Amniotic epithelial cell (primary cell): Measurements from ENCODE around the gene TLCD3B.
"Not testable (repeated sequence)": the region's sequence is repeated elsewhere in the genome, so short reads cannot be mapped to it uniquely, and the experiment has no call there.

Experiments used
- DNase-seq: peaks from one replicate; pipeline ENCODE4 v3.0.0-alpha.2; 2010; ENCODE audit warnings: low read depth

The TLCD3B gene

DNA sequence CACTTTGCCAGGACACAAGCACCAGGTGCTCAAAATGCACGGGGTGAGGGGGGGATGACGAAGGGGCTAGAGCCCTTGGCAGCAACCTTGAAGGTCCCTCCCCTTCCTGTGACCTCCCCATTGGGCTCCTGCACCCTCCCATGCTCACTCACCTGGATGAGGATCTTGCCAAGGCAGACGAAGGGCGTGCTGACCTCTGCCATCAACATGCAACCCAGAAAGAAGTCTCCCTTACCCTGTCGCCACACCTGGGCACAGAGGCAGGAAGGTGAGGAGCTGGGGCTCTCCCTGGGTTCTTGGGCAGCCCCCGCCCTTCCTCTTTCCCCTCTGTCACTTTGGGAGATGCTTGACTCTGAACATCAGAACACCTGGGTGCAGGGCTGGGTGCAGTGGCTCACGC is 5.5 kb downstream of the TLCD3B start:
- DNase-seq: no peak

DNA sequence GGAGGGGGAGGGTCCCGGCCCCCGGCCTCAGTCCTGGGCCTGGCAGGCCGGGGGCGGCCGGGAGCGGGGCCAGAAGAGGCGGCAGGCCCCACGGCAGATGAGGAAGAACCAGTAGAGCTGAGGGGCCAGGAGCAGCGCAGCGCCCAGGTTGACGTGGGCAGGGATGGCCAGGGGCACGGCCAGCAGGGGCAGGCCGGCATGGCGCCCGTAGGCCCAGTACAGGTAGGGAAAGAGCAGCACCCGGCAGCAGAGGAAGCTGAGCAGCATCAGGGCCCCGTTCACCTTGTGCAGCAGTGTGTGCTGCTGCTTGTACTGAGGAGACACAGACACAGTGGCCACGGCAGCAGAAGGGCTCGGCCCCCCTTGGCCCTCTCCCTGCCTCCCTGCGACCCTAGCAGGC is 5.9 kb downstream of the TLCD3B start:
- no peak for DNase-seq

DNA sequence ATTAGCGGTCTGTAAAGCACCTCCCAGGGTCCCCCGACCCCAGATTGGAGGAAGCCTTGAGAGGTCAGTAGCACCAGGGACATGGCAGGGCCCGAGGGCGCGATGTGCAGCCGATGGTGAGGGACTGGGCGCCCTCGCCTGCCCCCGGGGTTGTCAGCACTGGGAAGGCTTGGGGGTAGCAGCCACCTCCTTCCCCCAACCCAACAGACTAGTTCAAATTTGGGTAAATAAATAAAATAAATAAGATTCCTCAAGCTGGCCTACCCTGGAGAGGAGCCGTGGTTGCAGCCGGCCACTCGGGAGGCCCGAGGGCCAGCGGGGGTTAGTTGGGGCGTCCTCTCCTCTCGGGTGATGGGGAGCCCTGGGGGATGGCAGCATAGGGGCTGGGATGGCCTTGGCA is 6.6 kb downstream of the TLCD3B start:
- no peak for DNase-seq

DNA sequence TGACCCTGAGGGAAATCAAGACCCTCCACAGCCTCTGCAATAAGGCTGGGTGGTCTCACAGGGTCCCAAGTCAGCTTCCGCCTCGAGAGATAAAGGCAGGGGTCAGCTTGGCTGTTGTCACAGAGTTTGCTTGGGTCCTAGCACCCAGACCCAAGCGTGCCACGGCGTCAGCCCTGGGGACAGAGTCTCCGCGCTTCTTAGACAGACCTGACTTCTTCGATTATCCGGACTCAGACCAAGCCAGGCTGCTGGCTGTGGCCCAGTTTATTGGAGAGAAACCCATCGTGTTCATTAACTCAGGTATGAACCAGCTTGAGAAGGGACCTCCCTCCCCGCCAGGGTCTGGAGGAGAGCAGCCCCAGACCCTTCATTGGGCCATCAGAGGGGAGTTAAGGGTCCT is 7.5 kb downstream of the TLCD3B start:
- DNase-seq: no peak

DNA sequence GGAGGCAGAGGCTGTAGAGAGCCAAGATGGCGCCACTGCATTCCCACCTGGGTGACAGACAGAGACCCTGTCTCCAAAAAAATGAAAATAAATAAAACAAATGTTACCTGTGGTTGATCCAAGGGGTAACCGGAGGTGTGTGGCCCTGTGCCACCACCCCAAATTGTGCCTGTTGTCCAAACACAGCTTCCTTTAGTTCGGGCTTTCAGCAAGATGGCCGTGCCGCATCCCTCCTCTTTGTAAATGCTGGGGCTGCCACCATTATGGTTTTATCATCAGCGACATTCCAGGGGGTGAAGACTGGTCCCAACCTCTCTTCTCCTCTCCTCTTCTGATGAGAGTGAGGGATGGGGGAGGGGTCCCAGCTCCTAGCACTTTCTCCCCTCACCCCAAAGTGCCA is 8.2 kb downstream of the TLCD3B start, which contains the start of gene C16orf92:
C16orf92 (plus strand) TSS at position 312 of the 400 bp plus-strand sequence. CDS start 143 bp downstream, outside the sequence.
- DNase-seq: no peak

DNA sequence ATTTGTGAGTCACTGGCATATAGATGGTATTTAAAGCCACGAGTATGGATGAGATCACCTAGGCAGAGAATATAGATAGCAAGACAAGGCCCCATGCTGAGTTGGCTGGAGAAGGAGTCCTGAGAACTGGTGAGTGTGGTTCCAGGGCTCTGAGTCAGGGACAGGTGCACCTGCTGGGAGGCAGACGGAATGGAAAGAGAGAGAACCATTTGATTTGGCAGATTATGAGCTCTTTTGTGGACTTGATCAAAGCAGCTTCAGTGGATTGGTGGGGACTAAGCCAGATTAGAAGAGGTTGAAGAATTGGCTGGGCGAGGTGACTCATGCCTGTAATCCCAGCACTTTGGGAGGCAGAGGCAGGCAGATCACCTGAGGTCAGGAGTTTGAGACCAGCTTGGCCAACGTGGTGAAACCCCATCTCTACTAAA is 12.3 kb downstream of the TLCD3B start:
- no peak for DNase-seq

DNA sequence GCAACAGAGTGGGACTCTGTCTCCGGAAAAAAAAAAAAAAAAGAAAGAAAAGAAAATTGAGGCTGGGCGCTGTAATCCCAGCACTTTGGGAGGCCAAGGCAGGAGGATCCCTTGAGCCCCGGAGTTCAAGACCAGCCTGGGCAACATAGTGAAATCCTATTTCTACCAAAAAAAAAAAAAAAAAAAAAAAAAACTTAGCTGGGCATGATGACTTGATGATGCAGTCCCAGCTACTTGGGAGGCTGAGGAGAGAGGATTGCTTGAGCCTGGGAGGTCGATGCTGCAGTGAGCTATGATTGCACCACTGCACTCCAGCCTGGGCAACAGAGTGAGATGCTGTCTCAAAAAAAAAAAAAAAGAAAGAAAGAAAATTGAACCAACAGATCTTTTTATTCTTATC is 13.1 kb downstream of the TLCD3B start:
- not testable (repeated sequence) for DNase-seq

DNA sequence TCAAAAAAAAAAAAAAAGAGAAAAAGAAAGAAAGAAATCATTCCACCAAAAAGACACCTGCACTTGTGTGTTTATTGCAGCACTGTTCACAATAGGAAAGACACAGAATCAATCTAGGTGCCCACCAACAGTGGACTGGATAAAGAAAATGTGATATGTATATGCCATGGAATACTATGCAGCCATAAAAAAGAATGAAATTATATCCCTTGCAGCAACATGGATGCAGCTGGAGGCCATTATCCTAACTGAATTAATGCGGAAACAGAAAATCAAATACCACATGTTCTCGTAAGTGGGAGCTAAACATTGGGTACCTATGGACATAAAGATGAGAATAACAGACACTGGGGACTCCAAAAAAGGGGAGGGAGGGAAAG is 13.8 kb downstream of the TLCD3B start:
- no peak for DNase-seq

DNA sequence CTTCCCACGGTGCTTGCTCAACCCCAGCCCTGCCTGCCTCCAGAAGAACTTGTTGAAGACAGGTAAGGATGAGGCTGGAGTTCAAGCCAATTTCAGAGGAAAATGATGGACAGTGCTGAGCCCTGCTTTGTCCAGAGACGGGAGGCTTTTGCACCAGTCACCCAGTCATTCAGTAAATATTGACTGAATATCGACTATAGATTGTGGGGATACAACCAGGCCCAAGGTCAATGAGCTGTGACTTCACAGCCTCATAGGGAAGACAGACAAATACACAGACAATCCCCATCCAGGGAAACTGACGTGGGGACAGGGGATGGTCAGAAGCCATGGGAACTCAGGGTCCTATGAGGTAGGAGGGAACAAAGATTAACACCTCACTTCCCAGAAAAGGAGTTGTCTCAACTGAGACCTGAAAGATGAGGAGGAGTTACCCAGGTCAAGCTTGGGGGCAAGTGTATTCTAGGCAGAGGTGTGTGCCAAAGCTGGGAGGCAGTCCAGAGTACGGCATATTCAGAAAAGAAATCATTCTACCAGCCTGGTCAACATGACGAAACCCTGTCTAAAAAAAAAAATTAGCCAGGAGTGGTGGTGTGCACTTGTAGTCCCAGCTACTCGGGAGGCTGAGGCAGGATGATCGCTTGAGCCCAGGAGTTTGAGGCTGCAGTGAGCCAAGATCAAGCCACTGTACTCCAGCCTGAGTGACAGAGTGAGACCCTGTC is 14.4 kb downstream of the TLCD3B start:
- DNase-seq: no peak

DNA sequence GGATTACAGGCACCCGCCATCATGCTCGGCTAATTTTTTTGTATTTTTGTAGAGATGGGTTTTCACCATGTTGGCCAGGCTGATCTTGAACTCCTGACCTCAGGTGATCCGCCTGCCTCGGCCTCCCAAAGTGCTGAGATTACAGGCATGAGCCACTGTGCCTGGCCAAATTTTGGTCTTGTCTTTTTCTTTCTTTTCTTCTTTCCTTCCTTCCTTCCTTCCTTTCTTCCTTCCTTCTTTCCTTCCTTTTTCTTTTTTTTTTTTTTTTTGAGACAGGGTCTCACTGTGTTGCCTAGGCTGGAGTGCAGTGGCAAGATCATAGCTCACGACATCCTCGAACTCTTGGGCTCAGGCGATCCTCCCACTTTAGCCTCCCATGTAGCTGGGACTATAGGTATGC is 15.6 kb downstream of the TLCD3B start:
- not testable (repeated sequence) for DNase-seq

DNA sequence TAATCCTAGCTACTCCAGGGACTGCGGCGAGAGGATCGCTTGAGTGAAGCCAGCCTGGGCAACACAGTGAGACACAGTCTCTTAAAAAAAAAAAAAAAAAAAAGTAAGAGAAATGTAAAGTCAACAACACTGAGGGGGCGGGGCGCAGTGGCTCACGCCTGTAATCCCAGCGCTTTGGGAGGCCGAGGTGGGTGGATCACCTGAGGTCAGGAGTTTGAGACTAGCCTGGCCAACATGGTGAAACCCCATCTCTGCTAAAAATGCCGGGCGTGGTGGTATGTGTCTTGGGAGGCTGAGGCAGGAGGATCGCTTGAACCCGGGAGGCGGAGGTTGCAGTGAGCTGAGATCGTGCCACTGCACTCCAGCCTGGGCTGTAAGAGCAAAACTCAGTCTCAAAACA is 18.5 kb downstream of the TLCD3B start:
- not testable (repeated sequence) for DNase-seq

DNA sequence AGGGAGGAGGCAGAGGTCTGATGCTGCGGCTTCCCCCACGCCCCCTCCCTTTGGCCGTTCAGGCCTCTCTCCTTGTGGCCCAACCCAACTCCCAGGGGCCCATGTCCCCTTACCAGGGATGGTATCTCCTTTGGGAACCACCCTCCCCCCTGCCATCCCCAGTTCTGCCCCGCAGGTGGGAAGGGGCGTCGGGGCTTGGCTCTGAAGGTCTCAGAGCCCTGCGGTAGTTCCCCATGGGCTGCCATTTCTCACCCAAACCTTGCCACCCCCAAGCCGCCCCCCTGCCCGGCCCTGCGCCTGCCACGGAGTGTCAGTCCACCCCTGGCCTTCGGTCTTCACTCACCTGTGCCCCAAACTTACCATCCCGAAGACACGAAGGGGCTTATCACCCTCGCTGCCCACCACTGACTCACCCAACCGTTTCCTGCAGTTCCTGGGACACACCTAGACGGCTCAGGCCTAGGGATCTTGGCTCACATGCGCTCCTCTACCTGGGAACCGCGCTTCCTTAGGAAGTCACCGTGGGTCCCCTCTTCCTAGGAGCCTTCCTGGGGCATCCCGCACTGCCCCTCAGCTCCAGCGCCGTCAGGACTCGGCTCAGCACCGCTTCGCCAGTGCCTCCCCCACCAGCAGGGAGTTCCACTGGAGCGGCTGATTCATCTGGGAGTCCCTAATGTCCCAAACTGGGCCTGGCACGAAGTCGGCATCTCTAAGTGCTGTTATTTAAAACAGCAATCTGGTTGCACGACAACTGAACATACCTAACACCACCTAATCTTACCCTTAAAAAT is 19.2 kb downstream of the TLCD3B start:
- no peak for DNase-seq

DNA sequence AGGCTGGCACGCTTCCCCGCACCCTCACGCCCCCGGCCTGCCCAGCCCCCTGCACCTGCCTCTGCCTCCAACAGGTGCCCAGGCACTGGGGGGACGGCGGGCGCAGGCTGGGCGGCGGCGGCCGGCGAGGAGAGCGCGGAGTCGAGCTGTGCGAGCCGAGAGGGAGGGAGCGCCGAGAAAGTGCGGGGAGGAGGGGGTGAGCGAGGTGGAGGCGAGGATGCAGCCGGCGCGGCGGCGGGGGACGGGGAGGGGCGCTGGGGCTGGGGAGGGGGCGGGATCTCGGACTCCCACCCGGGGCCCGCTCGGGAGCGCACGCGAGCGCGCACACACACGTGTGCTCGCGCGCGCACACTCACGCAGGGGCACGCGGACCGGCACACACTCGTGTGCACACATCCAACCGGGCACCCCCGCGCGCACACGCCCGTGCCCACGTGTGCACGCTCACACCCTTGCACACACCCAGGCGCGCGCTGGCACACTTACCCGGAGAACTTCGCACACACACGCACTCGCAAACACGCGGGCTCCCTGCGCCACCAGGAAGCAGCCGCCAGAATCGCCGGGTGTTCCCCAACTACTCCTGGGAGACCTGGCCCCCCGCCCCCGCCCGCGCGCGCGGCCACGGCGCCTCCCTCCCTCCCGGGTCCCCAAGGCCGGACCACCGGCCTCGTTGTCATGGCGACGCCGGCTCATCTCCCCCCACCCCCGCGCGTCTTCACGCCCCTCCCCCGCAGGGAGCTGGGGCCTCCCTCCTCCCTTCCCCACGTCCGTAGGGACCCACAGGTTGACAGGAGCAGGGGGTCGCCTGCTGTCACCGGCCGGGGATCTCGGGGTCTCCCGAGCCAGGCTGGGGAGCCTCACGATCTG is 20.0 kb downstream of the TLCD3B start, which contains the start of gene DOC2A:
DOC2A (minus strand) TSS at position 184 of the 870 bp plus-strand sequence. CDS start 805 bp downstream, outside the sequence.
- DNase-seq: no peak

DNA sequence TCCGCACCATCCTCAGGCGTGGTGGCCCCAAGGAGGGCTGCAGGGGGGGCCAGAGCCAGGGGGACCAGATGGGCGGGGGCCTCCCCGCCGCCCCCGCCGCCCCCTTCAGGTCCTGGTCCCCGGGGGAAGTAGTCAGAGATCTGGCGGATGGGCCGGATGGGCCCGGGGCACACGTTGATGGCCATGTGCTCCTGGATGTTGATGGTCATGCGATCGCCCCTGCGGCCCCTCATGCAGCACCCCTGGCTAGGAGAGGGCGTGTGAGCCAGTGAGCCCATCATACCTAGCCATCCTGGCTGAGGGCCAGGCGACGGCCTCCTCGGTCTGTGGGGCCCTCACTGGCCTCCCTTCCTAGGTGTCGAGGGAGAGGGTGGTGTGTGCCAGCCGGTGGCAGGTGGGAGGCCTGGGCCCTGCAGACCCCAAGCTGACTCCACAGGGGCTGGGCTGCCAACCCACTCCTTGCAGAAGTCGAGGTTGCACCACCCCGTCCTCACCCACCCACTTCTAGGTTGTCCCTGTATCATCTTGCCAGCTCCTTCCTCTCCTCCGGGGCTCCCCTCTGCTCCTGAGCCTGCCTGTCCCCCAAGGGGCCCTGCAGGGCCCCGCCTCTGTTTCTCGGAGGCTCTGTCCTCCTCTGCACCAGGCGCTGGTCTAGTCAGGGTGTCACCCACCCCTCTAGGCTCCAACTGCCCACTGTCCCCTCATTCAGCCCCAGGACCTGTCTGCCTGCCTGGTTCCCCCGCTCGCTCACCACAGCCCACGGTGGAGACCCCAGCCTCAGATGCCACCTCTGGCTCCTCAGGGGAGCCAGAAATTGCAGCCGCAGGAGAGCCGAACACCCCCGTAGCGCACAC is 20.9 kb downstream of the TLCD3B start:
- no peak for DNase-seq

DNA sequence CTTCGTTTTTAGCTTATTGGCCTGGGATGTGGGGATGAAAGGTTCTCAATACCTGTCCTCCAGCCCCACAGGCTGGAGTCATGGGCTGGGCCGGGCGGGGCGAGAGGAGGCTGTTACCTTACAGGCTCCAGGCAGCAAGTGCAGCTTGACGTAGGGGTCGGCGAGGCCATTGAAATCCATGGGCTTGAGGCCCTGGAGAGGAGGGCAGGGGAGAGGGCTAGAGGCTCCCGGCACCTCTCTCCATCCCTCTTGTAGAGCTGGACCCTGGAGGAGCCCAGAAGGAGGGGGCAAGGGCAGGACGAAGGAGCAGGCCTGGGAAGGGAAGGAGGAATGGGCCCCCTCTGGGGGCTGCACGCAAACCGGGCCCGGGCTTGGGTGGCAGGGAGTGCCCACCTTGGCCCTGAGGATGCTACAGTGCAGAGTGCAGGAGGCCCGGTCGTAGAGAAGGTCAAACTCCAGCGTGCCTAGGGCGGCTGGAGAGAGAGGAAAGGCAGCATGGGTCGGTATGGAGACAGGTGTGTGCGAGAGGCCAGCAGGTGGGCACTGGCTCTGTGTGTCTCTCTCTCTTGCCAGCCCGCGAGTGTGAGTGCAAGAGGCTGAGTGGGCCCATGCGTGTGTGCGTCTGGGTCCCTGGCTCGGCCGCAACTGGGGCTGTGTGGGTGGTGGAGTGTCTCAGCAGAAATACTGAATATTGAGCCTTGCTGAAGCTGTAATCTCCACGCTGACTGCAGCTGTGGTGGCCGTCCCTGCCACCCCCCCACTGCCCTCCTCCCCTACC is 21.8 kb downstream of the TLCD3B start:
- no peak for DNase-seq

DNA sequence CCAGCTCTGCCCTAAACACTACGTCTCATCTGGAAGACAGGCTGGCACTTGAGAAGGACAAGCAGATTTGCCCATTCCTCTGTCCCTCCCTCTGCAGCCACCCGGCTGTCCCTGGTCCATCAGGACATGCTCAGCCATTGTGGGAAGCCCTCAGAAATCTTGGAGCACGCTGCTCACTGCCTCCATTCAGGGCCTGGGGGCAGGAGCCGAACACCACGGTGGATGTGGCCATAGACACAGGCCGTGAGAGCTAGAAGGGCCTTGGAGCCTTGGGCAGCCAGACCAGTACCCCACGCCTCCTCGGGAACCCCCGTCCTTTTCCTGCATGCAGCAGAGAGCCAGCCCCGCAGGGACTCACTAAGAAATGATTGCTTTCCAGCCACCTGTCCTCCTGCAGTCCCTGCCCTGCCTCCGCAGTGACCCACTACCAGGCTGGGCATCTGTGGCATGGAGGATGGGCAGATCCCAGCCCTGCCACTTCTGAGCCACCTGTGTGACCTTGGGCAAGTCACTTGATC is 23.6 kb downstream of the TLCD3B start:
- DNase-seq: no peak

DNA sequence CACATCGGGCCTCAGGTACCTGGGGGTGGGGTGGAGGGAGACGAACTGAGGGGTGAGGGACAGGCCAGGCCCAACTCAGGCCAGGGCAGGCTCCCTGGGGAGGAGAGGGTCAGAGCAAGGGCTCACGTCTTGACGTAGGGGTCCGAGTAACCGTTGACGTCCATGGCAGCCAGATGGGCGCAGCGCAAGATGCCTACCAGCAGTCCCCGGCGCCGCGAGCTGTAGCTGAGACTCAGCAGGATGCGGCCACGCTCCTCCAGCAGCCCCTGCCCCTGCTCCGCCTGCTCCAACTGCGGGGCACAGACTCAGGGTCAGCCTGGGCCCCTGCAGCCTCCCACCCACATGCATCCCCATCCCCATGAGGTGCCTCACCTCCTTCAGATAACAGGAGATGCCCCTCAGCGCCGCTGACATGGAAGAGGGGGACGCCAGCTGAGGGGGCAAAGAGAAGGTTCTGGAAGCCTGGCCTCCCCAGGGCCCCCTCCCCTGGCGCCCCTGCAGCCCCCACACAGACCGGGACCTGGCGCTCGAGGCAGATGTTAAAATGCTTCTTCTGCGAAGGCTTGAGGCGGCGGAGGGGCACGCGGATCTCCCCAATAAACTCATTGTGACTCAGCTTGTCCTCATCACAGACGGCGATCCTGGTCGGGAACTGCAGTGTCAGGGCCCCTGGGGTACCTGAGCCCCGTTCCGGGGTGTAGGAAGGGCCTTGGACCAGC is 24.3 kb downstream of the TLCD3B start:
- no peak for DNase-seq

DNA sequence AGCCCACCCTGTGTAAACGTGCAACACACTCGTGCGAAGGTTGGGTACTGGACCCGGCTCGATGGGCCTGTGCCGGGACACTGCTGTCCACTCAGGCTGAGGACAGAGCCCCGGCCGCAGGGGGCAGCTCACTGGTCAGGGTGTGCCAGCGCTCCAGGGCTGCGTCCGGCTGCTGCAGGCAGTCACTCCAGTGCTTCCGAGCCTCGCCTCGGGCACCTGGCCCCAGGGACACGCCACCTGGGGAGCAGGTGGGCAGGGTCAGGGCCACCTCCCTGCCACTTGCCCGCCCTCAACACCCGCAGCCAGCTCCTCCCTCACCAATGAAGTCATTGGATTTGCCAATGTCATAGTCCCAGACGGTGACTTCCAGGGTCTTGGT is 25.0 kb downstream of the TLCD3B start:
- no peak for DNase-seq

DNA sequence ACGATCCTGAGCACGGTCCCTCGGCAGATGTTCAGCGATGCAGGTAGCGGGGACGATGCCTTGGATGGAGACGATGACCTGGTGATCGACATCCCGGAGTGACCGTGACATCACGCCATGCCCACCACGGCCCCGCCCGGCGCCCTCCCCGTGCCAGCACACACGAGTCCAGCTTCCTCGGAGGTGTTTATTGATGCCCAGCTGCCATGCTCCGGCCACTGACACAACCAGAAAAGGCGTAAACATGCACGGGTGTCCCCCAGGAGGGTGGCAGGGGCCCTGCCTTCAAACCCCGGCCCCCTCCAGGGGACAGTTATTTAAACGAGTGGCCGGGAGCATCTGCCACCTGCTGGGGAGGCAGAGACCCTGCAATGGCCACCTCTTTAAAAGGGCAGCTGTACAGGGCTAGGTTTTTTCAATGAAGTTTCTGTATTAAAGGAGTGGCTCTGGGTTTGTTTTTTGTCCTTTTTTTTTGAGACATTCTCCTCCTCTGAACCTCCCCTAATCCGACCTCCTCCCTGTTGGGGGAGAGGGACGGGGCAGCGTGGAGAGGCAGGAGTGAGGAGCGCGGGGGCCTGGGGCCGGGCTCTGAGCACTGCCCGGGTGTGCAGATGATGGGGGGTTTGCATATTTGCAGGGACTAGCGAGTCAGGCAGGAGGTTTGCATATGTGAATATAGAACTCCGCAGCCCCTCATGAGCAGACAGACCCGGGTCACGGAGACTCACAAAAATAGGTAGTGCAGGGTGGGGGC is 25.6 kb downstream of the TLCD3B start:
- DNase-seq: peak; percentile 25
